Uterus (tissue), 4 donors: ENCODE data around the gene PNCK. TPM values are rescaled to one million over a fixed set of nuclear protein-coding genes. Genes with fewer than 3 reads are reported as not detected.

Source experiments
- DNase-seq, 2 donors: peaks; one replicate each; pipeline ENCODE4 v3.0.0-alpha.2; 2019 to 2020
- H3K27ac ChIP-seq, 2 donors: fragments of 200-600 bp; sonication (generic); 1 replicate in 1 of 2; 2 replicates in 1 of 2; pipeline ENCODE4 v1.5.1; 2016 to 2018
- H3K27me3 ChIP-seq, 2 donors: fragments of 200-600 bp; sonication (generic); one replicate each; pipeline ENCODE4 v1.5.1; 2018 to 2019; ENCODE audit warnings: control low read depth in 1 of 2
- H3K36me3 ChIP-seq, 2 donors: fragments of 200-600 bp; sonication (generic); one replicate each; pipeline ENCODE4 v1.5.1; 2019; ENCODE audit warnings: control low read depth in 1 of 2
- H3K4me1 ChIP-seq, 2 donors: fragments of 200-600 bp; sonication (generic); one replicate each; pipeline ENCODE4 v1.5.1; 2018 to 2019; ENCODE audit warnings: control low read depth in 1 of 2
- H3K4me3 ChIP-seq, 2 donors: fragments of 200-600 bp; sonication (generic); 1 replicate in 1 of 2; 2 replicates in 1 of 2; pipeline ENCODE4 v1.5.1; 2018 to 2019; ENCODE audit warnings: mild to moderate bottlenecking in 1 of 2
- H3K9me3 ChIP-seq, 2 donors: fragments of 200-600 bp; sonication (generic); one replicate each; pipeline ENCODE4 v1.5.1; 2019; ENCODE audit warnings: control low read depth in 1 of 2
- CTCF ChIP-seq, 4 experiments: fragments of 200-600 bp in 2 of 4; fragments of 450-650 bp in 2 of 4; sonication (generic) in 2 of 4; IDR thresholded peaks; one replicate each; pipeline ENCODE4 v1.5.1; 2016 to 2019; ENCODE audit warnings: antibody characterized with exemption in 4 of 4, mild to moderate bottlenecking in 2 of 4, moderate library complexity in 1 of 4
- POLR2A ChIP-seq, 2 donors: fragments of 450-650 bp; IDR thresholded peaks; one replicate each; pipeline ENCODE4 v1.6.1; 2016; ENCODE audit warnings: antibody characterized with exemption in 2 of 2, mild to moderate bottlenecking in 1 of 2, moderate library complexity in 1 of 2
- intact Hi-C: fragments of 100-400 bp; cut with DNase I; formaldehyde crosslinking; loops from one replicate; pipeline ENCODE4 v1.15.1; 2023; ENCODE audit warnings: low total_unique reads
- total RNA-seq, 4 donors: library from RNA; depleted of rRNA in 3 of 4; stranded (reverse); fragments of >200 nt in 3 of 4; gene quantifications; one replicate each; pipeline versions ENCODE4 v1.1.0 to v1.2.4, GENCODE V29; 2014 to 2023
- donor health status: DM: yes; HTN: yes; CAD: no.

Gene PNCK
- 1 to 10 TPM in 3 of 4 donors, not detected in 1; 1.8 to 8.5 (median 5.9) TPM for total RNA-seq

GRCh38 chrX:153673428-153674218 lies at the start of gene PNCK:
PNCK (minus strand) TSS chrX:153673813; CDS start chrX:153673076, 737 bp downstream.
- Histone ChIP-seq H3K4me3 (no peak within 1 kb of the TSS), H3K27ac (no peak within 1 kb of the TSS), H3K36me3 (no peaks in the 10 kb centered on the region), H3K4me1 (no peaks in the 10 kb centered on the region), H3K27me3 (peaks cover 0 to 4% of the 10 kb centered on the region in 2 donors), H3K9me3 (no peaks in the 10 kb centered on the region)
- TF ChIP-seq CTCF (IDR thresholded peaks at IDR 0.05) (no peak), POLR2A (IDR thresholded peaks at IDR 0.05) (no peak)
- no peak for DNase-seq
- intact Hi-C loops, result no loop called here

GRCh38 chrX:153722704-153723350 lies 49.2 kb upstream of the PNCK start:
- intact Hi-C loops, result no loop called here
- Histone ChIP-seq H3K4me1 (peaks cover 0 to 4% of the 10 kb centered on the region in 2 donors), H3K27me3 (no peaks in the 10 kb centered on the region), H3K4me3 (peak overlapping the region; percentile 43 to 49), H3K9me3 (no peaks in the 10 kb centered on the region), H3K27ac (peak overlapping the region; percentile 81 to 91), H3K36me3 (no peaks in the 10 kb centered on the region)
- no peak for DNase-seq
- no peak for TF ChIP-seq CTCF (IDR thresholded peaks at IDR 0.05)
- TF ChIP-seq POLR2A (IDR thresholded peaks at IDR 0.05), result no peak

- Histone ChIP-seq H3K27me3 (no peaks in the 10 kb centered on the region), H3K4me1 (no peaks in the 10 kb centered on the region), H3K36me3 (no peaks in the 10 kb centered on the region), H3K9me3 (no peaks in the 10 kb centered on the region), H3K27ac (no peak overlapping the region), H3K4me3 (no peak overlapping the region)
- no peak for DNase-seq
- TF ChIP-seq POLR2A (IDR thresholded peaks at IDR 0.05), result no peak
- TF ChIP-seq CTCF (IDR thresholded peaks at IDR 0.05), result no peak
- intact Hi-C loops, result no loop called here
Observed at GRCh38 chrX:153719701-153720100, 46.1 kb upstream of the PNCK start.

GRCh38 chrX:153719238-153719637 lies 45.6 kb upstream of the PNCK start:
- Histone ChIP-seq H3K4me3 (no peak overlapping the region), H3K4me1 (no peaks in the 10 kb centered on the region), H3K27me3 (no peaks in the 10 kb centered on the region), H3K36me3 (no peaks in the 10 kb centered on the region), H3K9me3 (no peaks in the 10 kb centered on the region), H3K27ac (no peak overlapping the region)
- intact Hi-C loops, result no loop called here
- TF ChIP-seq CTCF (IDR thresholded peaks at IDR 0.05), result no peak
- TF ChIP-seq POLR2A (IDR thresholded peaks at IDR 0.05), result no peak
- no peak for DNase-seq

GRCh38 chrX:153717445-153717844 lies 43.8 kb upstream of the PNCK start:
- Histone ChIP-seq H3K27ac (no peak overlapping the region), H3K9me3 (no peaks in the 10 kb centered on the region), H3K4me3 (no peak overlapping the region), H3K27me3 (no peaks in the 10 kb centered on the region), H3K36me3 (no peaks in the 10 kb centered on the region), H3K4me1 (no peaks in the 10 kb centered on the region)
- intact Hi-C loops, result no loop called here
- DNase-seq, result no peak
- no peak for TF ChIP-seq POLR2A (IDR thresholded peaks at IDR 0.05)
- TF ChIP-seq CTCF (IDR thresholded peaks at IDR 0.05), result no peak
